ENCODE data around the gene CAMK1D. TPM values are rescaled to one million over a fixed set of nuclear protein-coding genes. Genes with fewer than 3 reads are reported as not detected.
A peak's percentile ranks its signal among the peaks of the same experiment; 100 is the strongest.

CAMK1D gene
- total and polyA plus RNA-seq, 2 of the 4 experiments (the other 2 are of a cell fraction): 5.0 to 5.3 TPM

DNA sequence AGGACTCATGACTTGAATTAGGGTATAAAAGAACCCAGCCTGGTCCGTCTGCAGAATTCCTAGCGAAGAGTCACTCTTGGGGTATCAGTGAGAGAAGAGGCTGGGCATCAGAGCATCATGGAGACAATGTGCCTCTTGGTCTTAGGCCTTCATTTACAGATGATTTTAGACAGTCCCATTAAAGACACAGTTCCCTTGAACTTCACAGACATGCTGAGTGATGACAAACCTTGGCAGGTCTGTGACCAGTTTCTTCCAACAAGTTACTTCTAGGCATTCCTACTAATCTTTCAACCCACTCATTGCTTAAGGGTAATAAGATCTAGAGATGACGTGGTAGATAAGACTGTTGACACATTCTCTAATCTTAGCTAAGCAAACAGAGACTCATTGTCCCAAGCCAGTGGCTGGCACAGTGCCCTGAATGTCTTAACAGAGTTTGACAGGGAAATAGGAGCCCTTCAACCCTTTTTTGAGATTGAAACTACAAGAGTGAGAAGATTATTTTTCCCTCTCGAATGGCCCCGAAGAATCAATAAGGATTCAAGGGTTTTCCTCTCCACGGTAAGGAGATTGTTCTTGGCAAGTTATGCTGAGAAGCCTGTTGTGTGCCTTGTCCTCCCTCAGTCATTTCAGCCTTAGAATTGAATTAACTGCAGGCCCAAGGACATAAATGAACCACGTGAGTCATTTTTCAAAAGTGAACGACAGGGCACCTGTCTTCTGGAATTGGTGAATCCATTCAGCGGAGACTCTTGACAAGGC, 371.1 kb downstream of the CAMK1D start:
- DNase-seq (peak; percentile 97), ATAC-seq (ENCODE audit: low read depth) (peak; percentile 88)
- 0 out of 2 replicates have a peak, but pooled peaks have one; percentile 28 for TF ChIP-seq BHLHE40 (IDR thresholded peaks at IDR 0.05; ENCODE audit: low read depth, low read length)
- peak; percentile 13; the same call in 1 of the 2 replicates for TF ChIP-seq MAFK (IDR thresholded peaks at IDR 0.05; ENCODE audit: low read depth, low read length)
- TF ChIP-seq POLR2A (IDR thresholded peaks at IDR 0.05; ENCODE audit: low read depth, low read length): no peak
- TF ChIP-seq CEBPB (IDR thresholded peaks at IDR 0.05; ENCODE audit: low read depth, low read length): peak; percentile 85
- TF ChIP-seq RCOR1 (IDR thresholded peaks at IDR 0.05; ENCODE audit: insufficient replicate concordance, low read length): peak; percentile 9
- TF ChIP-seq FOS (IDR thresholded peaks at IDR 0.05; ENCODE audit: low read depth, low read length): peak; percentile 62; the same call in 1 of the 2 replicates
- no peak for TF ChIP-seq MAZ (IDR thresholded peaks at IDR 0.05; ENCODE audit: borderline replicate concordance, low read depth, low read length)
- POLR2A ChIA-PET (ENCODE audit: unreplicated experiment): no interaction called here
- no CpG with 5 or more reads among the region's 9 CpGs for WGBS, 2 experiments (ENCODE audit: extremely low coverage in 2 of 2, insufficient read length in 1 of 2)
- peak overlapping the region; percentile 64 for H2BK5ac ChIP-seq (ENCODE audit: low read depth, low read length, poor library complexity, severe bottlenecking)
- peak overlapping the region; percentile 51; the same call in 1 of the 2 replicates for H2BK20ac ChIP-seq (ENCODE audit: low read depth, low read length)
- H2AK9ac ChIP-seq (replicated peaks; ENCODE audit: low read depth, low read length, poor library complexity): no peak overlapping the region
- dilution Hi-C loops (cut with HindIII; ENCODE audit: low sequenced_read_pairs, unreplicated experiment) (no loop called here), in situ Hi-C loops (cut with MboI; ENCODE audit: low sequenced_read_pairs) (loop anchor here (25.0 kb wide), 1 partner anchor 342 kb away; no protein-coding TSS in a partner anchor), intact Hi-C loops (cut with micrococcal nuclease) (no loop called here)
- no peak overlapping the region; the same call in 1 of the 2 replicates for H3K14ac ChIP-seq (replicated peaks; ENCODE audit: low read depth, low read length)
- peak overlapping the region; percentile 14; the same call in 1 of the 2 replicates for H3K4me2 ChIP-seq (ENCODE audit: low read depth, low read length)
- H4K8ac ChIP-seq (ENCODE audit: low read depth in 2 of 2, low read length in 2 of 2): peak overlapping the region in 1 of 2 experiments; percentile 23; a peak in 2 of 4 replicates
- no peak overlapping the region for H3K9ac ChIP-seq (ENCODE audit: low read depth, low read length)
- BruUV-seq (replicated peaks): no TSS peak
- no peak overlapping the region for H2AFZ ChIP-seq (replicated peaks; ENCODE audit: low read length, poor library complexity)
- H4K91ac ChIP-seq (ENCODE audit: insufficient read depth, low read depth, low read length): peak overlapping the region; percentile 28; the same call in 1 of the 2 replicates
- no peaks in the 10 kb centered on the region for H3K9me3 ChIP-seq (ENCODE audit: control insufficient read depth, insufficient read depth, low read length)
- CTCF ChIA-PET: no interaction called here
- H3K18ac ChIP-seq (ENCODE audit: low read depth, low read length): peak overlapping the region; percentile 50; the same call in 1 of the 2 replicates
- peak overlapping the region; percentile 20; the same call in 1 of the 2 replicates for H2BK120ac ChIP-seq (ENCODE audit: low read depth, low read length)
- H2AK5ac ChIP-seq (ENCODE audit: low read depth, low read length): peak overlapping the region; percentile 17; the same call in 1 of the 2 replicates
- H2BK15ac ChIP-seq (ENCODE audit: low read depth, low read length): peak overlapping the region; percentile 17; the same call in 1 of the 3 replicates
- no peak overlapping the region for H3K4me3 ChIP-seq (ENCODE audit: insufficient read depth, low read depth, low read length)
- no peaks in the 10 kb centered on the region for H3K36me3 ChIP-seq (ENCODE audit: control insufficient read depth, insufficient read depth, low read length)
- H3K4ac ChIP-seq (ENCODE audit: low read depth, low read length): peak overlapping the region; percentile 6; the same call in 1 of the 2 replicates
- H3K23ac ChIP-seq (ENCODE audit: low read depth, low read length): 0 out of 2 replicates have a peak overlapping the region, but pooled peaks have one; percentile 14
- no peak overlapping the region for H3K56ac ChIP-seq (ENCODE audit: extremely low read depth, insufficient read depth, low read length)
- H3K27ac ChIP-seq (ENCODE audit: insufficient read depth, low read length): peak overlapping the region; percentile 8; the same call in 1 of the 2 replicates
- H3K4me1 ChIP-seq (ENCODE audit: control insufficient read depth, insufficient read depth, low read length): peaks cover 8% of the 10 kb centered on the region
- no peaks in the 10 kb centered on the region for H3K79me1 ChIP-seq (ENCODE audit: low read depth in 1 of 2, low read length in 2 of 2)
- H3K27me3 ChIP-seq (ENCODE audit: control insufficient read depth, insufficient read depth, low read length): no peaks in the 10 kb centered on the region
- H4K20me1 ChIP-seq (ENCODE audit: insufficient read depth, low read length): no peaks in the 10 kb centered on the region
- 0 out of 2 replicates have a peak, but pooled peaks cover 4% of the 10 kb centered on the region for H3K9me1 ChIP-seq (ENCODE audit: insufficient read depth, low read length)
- H4K5ac ChIP-seq (ENCODE audit: low read depth, low read length): peak overlapping the region; percentile 28

All from IMR-90 (cell line).